ENCODE data around the gene UGT1A8. TPM values are rescaled to one million over a fixed set of nuclear protein-coding genes. Genes with fewer than 3 reads are reported as not detected.
"Not testable (repeated sequence)": the region's sequence is repeated elsewhere in the genome, so short reads cannot be mapped to it uniquely, and the experiment has no call there.

UGT1A8 gene
- total and polyA plus RNA-seq, 11 donors = not detected

GRCh38 chr2:233584210-233584609 is 33.2 kb upstream of the UGT1A8 start:
- intact Hi-C loops (cut with DNase I) = no loop called here
- ATAC-seq = no peak
- Histone ChIP-seq H3K9me3 (no peaks in the 10 kb centered on the region), H3K27me3 (peaks cover 0 to 12% (median 0%) of the 10 kb centered on the region in 9 donors), H3K4me3 (no peak overlapping the region), H3K4me1 (no peaks in the 10 kb centered on the region), H3K36me3 (no peaks in the 10 kb centered on the region), H3K27ac (no peak overlapping the region)
- 92 to 100% (median 94%) methylated on average over 1 of the region's 1 CpG for WGBS, 4 donors
- no peak for DNase-seq
- no peak for TF ChIP-seq CTCF (IDR thresholded peaks at IDR 0.05)
- no peak for TF ChIP-seq POLR2A (IDR thresholded peaks at IDR 0.05)

GRCh38 chr2:233588400-233588799 is 29.0 kb upstream of the UGT1A8 start:
- no peaks in the 10 kb centered on the region for H3K4me1 ChIP-seq
- H3K4me3 ChIP-seq = no peak overlapping the region
- no peak overlapping the region for H3K27ac ChIP-seq
- H3K27me3 ChIP-seq = peaks cover 0 to 26% (median 4%) of the 10 kb centered on the region in 9 donors
- H3K9me3 ChIP-seq = no peaks in the 10 kb centered on the region
- no peaks in the 10 kb centered on the region for H3K36me3 ChIP-seq
- WGBS, 4 donors = 74 to 83% (median 80%) methylated on average over 2 of the region's 2 CpGs
- no peak for DNase-seq
- no peak for ATAC-seq
- TF ChIP-seq CTCF (IDR thresholded peaks at IDR 0.05) (no peak), POLR2A (IDR thresholded peaks at IDR 0.05) (no peak)
- intact Hi-C loops (cut with DNase I) = no loop called here

DNA sequence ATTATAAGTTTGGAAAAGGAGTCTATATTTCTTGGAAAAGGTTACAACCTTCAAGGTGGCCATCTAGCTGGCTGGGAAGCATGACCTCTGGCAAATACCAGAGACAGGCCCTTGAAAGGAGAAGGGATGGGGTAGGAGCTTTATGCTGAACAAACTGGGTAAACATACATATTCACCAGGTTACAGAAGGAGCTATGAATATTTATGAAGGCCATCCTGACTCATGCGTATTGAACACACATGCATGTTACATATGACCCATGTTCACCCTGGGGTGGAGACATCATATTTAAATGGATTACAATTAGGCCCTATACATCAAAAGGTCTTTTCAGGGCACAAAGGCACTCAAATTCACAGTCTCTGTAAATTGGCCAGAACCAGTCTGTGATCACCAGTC is 24.7 kb upstream of the UGT1A8 start:
- DNase-seq; H3K27ac ChIP-seq; H3K9me3 ChIP-seq; H3K4me1 ChIP-seq; H3K4me3 ChIP-seq; ATAC-seq; H3K36me3 ChIP-seq; intact Hi-C loops (cut with DNase I): not testable (repeated sequence)
- peaks cover 0 to 16% (median 0%) of the 10 kb centered on the region in 9 donors for H3K27me3 ChIP-seq
- 91 to 100% (median 100%) methylated on average over 1 of the region's 1 CpG for WGBS, 4 donors

- no peak overlapping the region for H3K27ac ChIP-seq
- H3K4me1 ChIP-seq = no peaks in the 10 kb centered on the region
- no peak overlapping the region for H3K4me3 ChIP-seq
- TF ChIP-seq CTCF (IDR thresholded peaks at IDR 0.05) (no peak), POLR2A (IDR thresholded peaks at IDR 0.05) (no peak)
- no peaks in the 10 kb centered on the region for H3K36me3 ChIP-seq
- ATAC-seq = no peak
- H3K27me3 ChIP-seq = peaks cover 0 to 16% (median 0%) of the 10 kb centered on the region in 9 donors
- H3K9me3 ChIP-seq = no peaks in the 10 kb centered on the region
- WGBS, 4 donors = 83 to 87% (median 86%) methylated on average over 8 of the region's 8 CpGs
- no peak for DNase-seq
- intact Hi-C loops (cut with DNase I) = no loop called here
Observed at GRCh38 chr2:233593201-233593600, 24.2 kb upstream of the UGT1A8 start.

DNA sequence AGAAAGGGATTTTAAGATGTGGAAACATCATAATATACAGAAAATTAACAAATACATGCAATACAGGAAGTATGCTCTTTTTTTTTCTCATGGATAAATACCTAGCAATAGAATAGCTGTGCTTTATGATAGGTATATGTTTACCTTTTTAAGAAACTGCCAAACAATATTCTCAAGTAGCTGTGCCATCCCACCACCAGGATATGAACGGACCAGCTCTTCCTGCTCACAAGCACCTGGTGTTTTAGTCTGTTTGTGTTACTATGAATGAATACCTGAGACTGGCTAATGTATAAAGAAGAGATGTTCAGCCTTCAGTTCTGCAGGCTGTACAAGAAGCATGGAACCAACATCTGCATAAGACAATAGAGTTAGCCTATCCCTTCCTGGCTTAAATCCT is 19.9 kb upstream of the UGT1A8 start:
- intact Hi-C loops (cut with DNase I) = no loop called here
- 57 to 75% (median 66%) methylated on average over 1 of the region's 1 CpG for WGBS, 4 donors
- H3K4me1 ChIP-seq = no peaks in the 10 kb centered on the region
- H3K4me3 ChIP-seq = no peak overlapping the region
- ATAC-seq (no peak), DNase-seq (no peak)
- H3K9me3 ChIP-seq = no peaks in the 10 kb centered on the region
- no peak for TF ChIP-seq POLR2A (IDR thresholded peaks at IDR 0.05)
- no peak for TF ChIP-seq CTCF (IDR thresholded peaks at IDR 0.05)
- peaks cover 0 to 23% (median 2%) of the 10 kb centered on the region in 9 donors for H3K27me3 ChIP-seq
- no peaks in the 10 kb centered on the region for H3K36me3 ChIP-seq
- no peak overlapping the region for H3K27ac ChIP-seq

Measured in heart left ventricle (tissue), 16 donors.